HG02870 (cell line): ENCODE measurements around the gene INTS11.
"Not testable (repeated sequence)": the region's sequence is repeated elsewhere in the genome, so short reads cannot be mapped to it uniquely, and the experiment has no call there.

Experiments
- ATAC-seq: cut with Tn5 transposase; IDR thresholded peaks from one replicate; pipeline ENCODE4 v1.9.1; 2021; ENCODE audit warnings: mild to moderate bottlenecking, moderate library complexity; ENCODE audit not compliant: unreplicated experiment

The INTS11 gene

DNA sequence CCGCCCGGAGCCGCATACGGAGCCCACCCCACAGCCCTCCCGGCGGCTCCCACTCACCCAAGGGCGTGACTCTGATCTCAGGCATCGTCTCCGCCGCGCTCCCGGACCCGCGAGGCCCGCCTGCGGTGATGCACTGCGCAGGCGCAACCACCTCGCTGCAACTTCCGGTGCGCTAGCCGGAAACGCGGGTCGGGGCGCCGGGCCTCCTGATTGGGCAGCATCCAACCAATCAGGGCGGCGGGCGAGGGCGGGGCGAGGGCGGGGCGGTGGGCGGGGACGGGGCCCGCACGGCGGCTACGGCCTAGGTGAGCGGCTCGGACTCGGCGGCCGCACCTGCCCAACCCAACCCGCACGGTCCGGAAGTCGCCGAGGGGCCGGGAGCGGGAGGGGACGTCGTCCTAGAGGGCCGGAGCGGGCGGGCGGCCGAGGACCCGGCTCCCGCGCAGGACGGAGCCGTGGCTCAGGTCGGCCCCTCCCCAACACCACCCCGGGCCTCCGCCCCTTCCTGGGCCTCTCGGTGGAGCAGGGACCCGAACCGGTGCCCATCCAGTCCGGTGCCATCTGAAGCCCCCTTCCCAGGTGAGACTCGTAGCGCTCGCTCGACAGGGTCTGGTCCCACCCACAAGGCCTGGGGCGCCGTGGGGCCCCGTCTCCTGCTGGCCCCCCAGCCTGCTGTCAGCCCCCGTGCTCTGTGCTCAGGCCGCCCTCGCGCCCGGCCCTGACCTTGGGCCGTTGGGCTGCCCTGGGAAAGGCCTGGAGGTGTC lies at the start of gene INTS11, which contains the start of gene CPTP:
INTS11 (minus strand) TSS at position 137 of the 764 bp plus-strand sequence; CDS start at position 85, 52 bp downstream.
CPTP (plus strand) TSS at position 279 of the 764 bp plus-strand sequence. CDS start 2,109 bp downstream, outside the sequence.
- peak; percentile 62 for ATAC-seq

- ATAC-seq, result no peak
Measured at GRCh38 chr1:1373815-1374588, 49.5 kb upstream of the INTS11 start.

DNA sequence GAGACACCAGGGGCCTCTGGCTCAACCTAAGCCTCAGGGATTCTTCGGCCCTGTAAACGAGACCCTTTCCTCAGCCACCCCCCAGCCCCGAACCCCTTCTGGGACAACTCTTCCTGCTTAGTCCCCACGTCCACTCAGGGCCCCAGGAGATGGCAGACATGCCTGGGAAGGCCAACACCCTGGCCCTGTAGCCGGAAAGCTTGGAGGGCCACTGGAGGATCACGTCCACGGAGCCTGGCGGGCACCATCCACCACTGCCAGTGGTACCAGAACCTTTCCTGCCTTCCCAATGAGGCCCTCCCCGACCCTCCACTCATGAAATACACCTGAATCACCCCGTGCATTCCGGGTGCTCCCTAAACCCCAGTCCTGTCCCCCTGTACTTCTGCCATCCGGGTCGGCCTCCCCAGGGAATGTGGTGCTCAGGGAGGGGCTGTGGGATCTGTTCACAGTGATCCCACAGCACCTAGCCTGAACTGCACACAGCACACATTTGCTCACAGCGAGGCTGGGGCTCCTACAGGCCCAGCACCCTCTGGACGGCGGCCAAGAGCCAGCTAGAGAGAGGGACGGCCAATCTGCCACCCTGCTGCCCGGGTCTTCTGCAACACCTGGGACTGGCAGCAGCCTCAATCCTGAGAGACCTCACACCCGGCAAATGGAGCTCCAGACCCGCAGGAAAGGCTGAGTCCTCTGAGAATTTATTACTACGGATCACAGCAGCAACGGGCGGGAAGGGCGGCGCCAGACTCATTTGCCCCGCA lies 48.8 kb upstream of the INTS11 start:
- ATAC-seq, result no peak

DNA sequence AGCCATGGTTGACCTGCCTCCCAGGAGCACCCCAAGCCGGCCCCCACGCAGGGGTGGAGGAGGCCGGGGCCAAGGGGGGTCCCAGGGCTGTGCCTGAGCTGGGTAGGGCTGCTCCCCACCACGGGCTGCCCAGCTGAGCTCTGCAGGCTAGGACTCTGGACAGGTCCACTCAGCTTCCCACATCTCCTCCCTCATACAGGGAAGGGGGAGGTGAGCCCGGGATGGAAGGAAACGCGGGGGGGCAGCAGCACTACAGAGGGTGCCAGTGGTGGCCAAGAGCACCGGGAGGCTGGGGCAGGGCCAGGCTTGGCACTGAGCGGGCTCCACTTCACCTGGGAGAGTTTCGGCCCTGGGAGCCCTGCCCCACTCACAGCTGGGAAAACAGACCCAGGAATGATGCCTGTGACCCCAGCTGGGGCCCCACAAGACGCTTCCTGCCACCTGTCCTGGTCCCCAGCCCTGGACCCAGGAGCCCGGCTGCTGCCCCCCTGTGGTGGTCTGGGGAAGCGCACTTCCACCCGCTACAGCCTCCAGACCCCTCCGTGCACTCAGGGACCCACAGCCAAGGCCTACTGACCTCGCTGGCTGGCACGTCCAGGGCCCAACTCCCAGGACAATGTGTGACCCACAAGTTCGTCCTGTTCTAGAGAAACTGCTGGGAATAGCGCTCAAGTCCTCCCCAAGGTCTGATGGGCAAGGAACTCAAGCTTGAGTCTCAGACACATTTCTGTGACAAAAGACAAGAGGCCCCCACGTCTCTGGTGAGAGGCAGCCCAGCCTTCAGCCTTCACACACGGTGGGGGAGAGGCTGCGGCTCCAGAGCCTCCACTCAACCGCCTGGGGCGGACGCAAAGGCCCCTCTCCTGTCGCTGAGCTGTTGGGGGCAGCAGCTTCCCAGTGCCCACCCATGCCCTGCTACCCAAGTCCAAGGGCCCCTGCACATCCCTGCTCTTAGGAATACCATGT lies 47.6 kb upstream of the INTS11 start:
- ATAC-seq, result no peak

DNA sequence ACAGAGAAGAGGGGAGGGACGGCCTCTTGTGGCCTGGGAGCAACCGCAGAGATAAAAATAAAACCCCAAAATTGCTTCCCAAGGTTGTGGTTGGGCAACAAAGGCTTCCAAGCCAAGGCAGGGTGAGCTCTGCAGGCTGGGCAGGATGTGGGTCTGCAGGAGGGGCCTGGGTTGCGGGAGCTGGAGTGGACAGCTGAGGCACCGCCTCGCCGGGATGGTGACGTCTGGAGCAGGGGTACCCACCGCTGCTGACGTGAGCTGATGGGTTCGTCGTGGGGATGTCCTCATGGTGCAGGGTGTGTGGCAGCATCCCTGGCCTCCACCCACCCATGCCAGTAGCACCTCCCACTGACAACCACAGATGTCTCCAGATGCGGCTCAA lies 46.9 kb upstream of the INTS11 start:
- ATAC-seq, result no peak

GRCh38 chr1:1370771-1371300 lies 46.4 kb upstream of the INTS11 start:
- ATAC-seq, result no peak

GRCh38 chr1:1370094-1370493 lies 45.6 kb upstream of the INTS11 start:
- ATAC-seq, result not testable (repeated sequence)

DNA sequence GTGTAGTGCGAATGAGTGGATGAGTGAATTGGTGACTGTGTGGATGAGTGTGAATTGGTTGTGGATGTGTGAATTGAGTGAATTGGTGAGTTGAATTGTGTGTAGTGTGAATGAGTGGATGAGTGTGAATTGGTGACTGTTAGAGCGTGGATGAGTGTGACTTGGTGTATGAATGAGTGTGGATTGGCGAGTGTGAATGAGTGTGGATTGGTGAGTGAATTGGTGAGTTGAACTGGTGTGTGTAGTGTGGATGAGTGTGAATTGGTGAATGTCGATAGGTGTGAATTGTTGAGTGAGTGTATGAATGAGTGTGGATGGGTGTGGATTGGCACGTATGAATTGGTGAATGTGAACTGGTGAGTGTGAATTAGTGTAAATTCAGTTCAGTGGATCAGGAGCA lies 42.9 kb upstream of the INTS11 start:
- no peak for ATAC-seq

DNA sequence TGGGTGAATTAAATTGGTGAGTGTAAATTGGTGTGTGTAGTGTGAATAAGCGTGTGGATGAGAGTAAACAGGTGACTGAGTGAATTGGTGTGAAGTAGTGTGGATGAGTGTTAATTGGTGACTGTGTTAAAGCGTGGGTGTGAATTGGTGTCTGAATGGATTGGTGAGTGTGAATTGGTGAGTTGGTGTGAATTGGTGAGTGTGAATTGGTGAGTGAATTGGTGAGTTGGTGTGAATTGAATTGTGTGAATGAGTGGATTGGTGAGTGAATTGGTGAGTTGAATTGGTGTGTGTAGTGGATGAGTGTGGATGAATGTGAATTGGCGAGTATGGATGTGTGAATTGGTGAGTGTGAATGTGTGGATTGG lies 42.2 kb upstream of the INTS11 start:
- no peak for ATAC-seq

GRCh38 chr1:1365875-1366698 lies 41.6 kb upstream of the INTS11 start:
- ATAC-seq, result no peak

DNA sequence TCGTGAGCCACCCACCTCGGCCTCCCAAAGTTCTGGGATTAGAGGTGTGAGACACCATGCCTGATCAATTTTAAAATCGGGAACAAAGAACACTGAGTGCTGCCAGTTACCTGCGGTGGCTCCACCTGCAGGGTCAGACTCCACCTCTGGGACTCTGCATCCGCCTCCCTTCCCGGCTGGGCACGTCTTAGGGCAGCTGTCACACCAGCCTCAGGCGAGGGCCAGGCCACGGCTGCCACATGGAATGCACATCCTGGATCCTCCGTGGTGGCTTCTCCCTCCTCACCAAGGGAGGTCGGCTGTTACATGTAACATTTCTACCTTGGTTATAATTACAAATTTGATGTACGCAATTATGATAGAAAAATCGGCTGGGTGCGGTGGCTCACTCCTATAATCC lies 39.8 kb upstream of the INTS11 start:
- no peak for ATAC-seq

GRCh38 chr1:1361982-1362423 lies 37.5 kb upstream of the INTS11 start:
- no peak for ATAC-seq

DNA sequence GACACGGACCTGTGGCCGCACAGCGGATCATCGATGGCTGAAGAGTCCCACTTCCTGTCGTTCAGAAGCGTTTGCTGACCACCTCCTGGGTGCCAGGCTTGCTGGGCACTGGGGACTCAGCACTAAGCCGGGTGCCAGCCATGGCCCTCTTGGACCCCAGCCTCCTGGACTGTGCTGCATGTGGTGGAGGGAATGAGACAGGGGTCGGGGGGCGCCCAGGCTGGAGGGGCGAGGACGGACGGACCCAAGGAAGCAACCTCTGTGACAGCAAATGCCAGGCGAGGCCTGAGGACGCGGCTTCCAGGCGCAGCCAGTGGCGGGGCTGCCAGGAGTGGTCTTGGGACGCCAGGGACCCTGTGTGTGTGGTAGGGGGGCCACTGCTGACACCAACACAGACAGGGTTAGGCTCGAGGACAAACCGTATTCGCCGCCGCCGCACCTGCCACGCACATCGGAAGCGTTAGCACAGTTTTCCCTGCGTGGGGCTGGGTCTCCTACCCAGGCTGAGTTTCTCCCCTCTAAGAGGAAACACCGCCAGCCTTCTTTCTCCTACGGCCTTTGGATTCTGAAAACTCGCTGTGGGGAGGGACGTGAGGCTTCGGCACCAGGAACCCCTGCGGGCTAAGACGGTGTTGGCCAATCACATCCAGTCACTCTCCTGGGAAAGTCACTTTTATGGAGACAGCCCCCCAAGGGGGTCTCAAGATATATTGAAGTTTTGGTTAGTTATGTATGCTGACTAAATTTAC lies 36.9 kb upstream of the INTS11 start:
- no peak for ATAC-seq

DNA sequence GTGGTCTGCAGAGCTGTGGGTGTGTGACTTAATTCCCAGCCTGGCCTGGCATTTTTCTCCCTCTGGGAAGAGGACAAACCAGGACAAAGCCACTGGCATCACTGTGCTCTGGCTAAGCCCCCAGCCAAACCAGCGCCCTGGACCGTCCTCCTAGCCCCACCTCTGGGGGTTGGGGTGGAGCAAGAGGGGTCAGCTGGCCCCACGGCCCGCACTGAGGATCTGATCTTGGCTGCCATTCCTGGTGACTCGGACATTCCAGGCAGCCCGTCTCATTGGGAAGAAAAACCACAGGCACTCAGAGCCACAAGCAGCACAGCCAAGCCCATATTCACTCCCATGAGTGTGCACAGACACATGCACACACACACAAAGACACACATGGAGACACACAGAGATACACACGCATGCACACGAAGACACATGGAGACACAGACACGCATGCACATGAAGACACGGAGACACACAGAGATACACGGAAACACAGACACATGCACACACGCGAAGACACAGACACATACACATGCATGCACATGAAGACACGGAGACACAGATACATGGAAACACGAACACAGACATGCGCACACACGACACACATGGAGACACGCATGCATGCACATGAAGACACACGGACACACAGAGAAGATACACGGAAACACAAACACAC lies 36.2 kb upstream of the INTS11 start:
- ATAC-seq, result no peak

DNA sequence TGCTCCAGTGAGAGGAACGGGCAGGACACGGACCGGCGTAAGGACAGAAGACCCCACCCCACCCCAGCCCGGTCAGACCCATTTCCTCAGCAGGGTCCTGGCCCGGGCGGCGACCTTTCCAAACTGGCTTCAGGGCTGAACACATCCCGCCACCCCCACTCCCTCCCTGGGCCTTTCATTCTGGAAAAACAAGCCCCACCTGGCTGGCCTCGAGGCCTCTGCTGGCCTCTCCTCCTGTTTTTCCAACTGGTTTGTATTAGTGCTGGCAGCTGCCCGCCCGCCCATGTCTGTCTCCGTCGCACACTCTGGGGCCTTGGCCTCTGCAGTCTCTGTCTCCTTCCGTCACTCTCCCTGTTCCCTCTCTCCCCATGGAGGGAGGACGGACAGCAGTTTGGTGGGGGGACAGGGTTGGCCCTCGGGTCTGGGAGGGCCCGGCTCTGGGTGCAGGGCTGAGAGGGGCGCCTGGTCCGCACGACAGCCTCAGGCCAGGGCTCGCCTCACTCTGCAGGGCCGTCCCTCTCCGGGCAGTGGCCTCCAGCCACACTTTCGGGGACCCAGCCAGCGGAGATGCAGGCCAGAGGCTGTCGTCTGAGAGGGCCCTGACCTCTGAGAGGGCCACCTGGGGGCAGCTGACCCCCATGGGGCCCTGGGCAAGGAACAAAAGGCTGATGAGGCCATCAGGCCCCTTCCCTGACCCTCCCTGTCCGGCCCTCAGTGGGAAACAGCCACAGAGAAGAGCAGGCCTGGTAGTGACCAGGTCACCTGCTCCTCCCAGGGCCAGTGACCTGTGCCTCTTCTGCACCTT lies 35.4 kb upstream of the INTS11 start:
- no peak for ATAC-seq

- no peak for ATAC-seq
Measured at GRCh38 chr1:1359308-1359663, 34.8 kb upstream of the INTS11 start.
